Astrocyte of the cerebellum (primary cell): ENCODE data around the gene SIRT5.

Experiments
- DNase-seq: peaks from one replicate; pipeline ENCODE4 v3.0.0-alpha.2; 2011; ENCODE audit warnings: low read depth
- H3K4me3 ChIP-seq: 2 replicates; pipeline ENCODE4 v1.5.1; 2011; ENCODE audit warnings: mild to moderate bottlenecking, low read depth, low read length, moderate library complexity
- in situ Hi-C: cut with HindIII; loops from 2 replicates; pipeline ENCODE4 v1.10.0; 2017; ENCODE audit warnings: low sequenced_read_pairs
- TF ChIP-seq, protein P1 (sequence below): IDR thresholded peaks from 2 replicates; pipeline ENCODE4 v1.5.1; 2012; ENCODE audit warnings: low read length, low read depth, moderate library complexity, mild to moderate bottlenecking; ENCODE audit errors: missing control alignments

Gene SIRT5

DNA sequence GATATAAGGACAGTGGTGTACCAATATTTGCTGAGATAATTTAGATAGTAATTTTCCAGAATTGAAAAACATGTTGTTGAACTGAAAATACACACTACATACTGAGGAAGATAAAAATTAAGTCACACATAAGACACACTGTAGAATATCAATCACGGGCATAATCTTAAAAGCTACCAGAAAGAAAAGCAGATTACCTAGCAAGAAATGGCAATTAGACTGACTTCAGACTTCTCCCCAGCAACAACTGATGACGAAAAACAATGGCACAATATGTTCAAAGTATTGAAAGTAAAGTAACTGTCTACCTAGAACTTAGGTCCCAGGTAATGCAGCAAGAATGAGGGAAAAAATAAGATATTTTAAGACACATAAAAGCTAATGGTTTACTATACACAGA is 87.2 kb downstream of the SIRT5 start:
- no peak overlapping the region for H3K4me3 ChIP-seq
- in situ Hi-C loops = no loop called here
- TF ChIP-seq, protein P1, sequence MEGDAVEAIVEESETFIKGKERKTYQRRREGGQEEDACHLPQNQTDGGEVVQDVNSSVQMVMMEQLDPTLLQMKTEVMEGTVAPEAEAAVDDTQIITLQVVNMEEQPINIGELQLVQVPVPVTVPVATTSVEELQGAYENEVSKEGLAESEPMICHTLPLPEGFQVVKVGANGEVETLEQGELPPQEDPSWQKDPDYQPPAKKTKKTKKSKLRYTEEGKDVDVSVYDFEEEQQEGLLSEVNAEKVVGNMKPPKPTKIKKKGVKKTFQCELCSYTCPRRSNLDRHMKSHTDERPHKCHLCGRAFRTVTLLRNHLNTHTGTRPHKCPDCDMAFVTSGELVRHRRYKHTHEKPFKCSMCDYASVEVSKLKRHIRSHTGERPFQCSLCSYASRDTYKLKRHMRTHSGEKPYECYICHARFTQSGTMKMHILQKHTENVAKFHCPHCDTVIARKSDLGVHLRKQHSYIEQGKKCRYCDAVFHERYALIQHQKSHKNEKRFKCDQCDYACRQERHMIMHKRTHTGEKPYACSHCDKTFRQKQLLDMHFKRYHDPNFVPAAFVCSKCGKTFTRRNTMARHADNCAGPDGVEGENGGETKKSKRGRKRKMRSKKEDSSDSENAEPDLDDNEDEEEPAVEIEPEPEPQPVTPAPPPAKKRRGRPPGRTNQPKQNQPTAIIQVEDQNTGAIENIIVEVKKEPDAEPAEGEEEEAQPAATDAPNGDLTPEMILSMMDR = no peak
- no peak for DNase-seq

- in situ Hi-C loops = no loop called here
- H3K4me3 ChIP-seq = no peak overlapping the region
- DNase-seq = no peak
- TF ChIP-seq, protein P1 = no peak
Observed at GRCh38 chr6:13662651-13663334, 88.4 kb downstream of the SIRT5 start.

GRCh38 chr6:13663986-13664385 is 89.6 kb downstream of the SIRT5 start:
- H3K4me3 ChIP-seq = no peak overlapping the region
- no peak for DNase-seq
- TF ChIP-seq, protein P1 = no peak
- in situ Hi-C loops = no loop called here
